ENCODE data around the gene PRRT4. TPM values are rescaled to one million over a fixed set of nuclear protein-coding genes. Genes with fewer than 3 reads are reported as not detected.

The PRRT4 gene
- under 1 TPM; 0.18 to 0.27 TPM for total RNA-seq

DNA sequence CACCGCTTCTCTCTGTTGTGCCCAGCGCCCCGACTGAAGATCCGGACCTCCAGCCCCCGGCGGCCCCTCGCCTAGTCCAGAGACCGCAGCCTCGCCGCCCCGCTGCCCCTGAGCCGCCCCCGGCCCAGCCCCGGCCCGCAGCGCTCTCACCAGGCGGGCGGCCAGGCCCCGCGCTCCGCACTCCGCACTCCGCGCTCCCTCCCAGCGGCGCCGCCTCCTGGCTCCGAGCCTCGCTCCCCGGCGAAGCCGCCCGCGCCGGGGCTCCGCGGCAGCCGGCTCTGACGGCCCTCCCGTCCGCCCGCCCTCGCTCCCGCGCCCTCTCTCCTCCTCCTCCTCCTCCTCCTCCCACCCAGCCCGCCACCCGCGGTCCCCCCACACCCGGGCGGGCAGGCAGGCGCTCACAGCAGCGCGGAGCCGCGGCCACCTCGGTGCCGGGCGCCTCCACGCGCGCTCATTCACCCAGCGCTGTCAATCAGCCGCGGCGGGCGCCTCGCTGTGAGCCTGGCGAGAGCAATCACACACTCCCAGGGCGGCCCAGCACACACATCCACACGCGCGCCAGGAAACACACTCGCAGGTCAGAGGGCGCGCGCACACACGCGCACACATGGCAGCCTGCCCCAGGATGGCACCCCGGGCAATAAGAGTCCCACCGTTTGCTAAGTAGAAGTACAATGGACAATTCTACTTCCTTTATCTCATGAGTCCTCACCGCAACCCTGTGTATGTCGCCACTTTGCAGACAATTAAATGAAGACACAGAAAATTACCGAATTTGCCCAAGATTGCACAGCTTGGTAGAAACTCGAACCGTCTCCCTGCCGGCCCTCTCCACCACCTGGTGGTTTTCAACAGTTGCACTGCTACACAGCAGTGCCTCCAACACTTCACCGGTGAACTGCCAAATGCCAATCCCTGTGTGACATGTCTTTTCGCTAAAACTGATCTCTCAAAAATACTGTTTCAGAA, at the start of gene PRRT4:
Gene PRRT4, minus strand, starts transcription at position 280 of the 969 bp plus-strand sequence.
- peaks cover 19% of the 10 kb centered on the region for H3K4me1 Mint-ChIP-seq
- no peaks in the 10 kb centered on the region for H3K36me3 Mint-ChIP-seq
- H3K4me3 Mint-ChIP-seq: peak within 1 kb of the TSS; percentile 78
- DNase-seq: peak; percentile 50
- H3K27me3 Mint-ChIP-seq: peaks cover 57% of the 10 kb centered on the region
- no peaks in the 10 kb centered on the region for H3K9me3 Mint-ChIP-seq
- H3K27ac Mint-ChIP-seq: no peak within 1 kb of the TSS

DNA sequence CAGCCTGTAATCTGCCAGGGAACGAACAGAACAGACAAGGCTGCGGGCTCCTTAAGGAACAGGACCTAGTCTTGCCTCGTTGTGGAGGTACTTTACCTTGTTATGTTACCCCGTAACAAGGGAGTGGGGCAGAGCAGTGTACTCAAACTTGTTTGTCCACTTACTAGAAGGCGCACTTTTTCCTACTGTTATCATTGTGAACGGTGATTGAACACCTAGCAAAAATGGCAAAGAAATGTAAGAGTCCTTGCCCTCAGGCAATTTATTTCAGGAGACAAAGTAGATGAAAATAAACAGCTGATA, 48.9 kb upstream of the PRRT4 start:
- peaks cover 14% of the 10 kb centered on the region for H3K27me3 Mint-ChIP-seq
- H3K4me3 Mint-ChIP-seq: peak overlapping the region; percentile 90
- no peak for DNase-seq
- peaks cover 19% of the 10 kb centered on the region for H3K4me1 Mint-ChIP-seq
- no peaks in the 10 kb centered on the region for H3K36me3 Mint-ChIP-seq
- no peaks in the 10 kb centered on the region for H3K9me3 Mint-ChIP-seq
- peak overlapping the region; percentile 54 for H3K27ac Mint-ChIP-seq

DNA sequence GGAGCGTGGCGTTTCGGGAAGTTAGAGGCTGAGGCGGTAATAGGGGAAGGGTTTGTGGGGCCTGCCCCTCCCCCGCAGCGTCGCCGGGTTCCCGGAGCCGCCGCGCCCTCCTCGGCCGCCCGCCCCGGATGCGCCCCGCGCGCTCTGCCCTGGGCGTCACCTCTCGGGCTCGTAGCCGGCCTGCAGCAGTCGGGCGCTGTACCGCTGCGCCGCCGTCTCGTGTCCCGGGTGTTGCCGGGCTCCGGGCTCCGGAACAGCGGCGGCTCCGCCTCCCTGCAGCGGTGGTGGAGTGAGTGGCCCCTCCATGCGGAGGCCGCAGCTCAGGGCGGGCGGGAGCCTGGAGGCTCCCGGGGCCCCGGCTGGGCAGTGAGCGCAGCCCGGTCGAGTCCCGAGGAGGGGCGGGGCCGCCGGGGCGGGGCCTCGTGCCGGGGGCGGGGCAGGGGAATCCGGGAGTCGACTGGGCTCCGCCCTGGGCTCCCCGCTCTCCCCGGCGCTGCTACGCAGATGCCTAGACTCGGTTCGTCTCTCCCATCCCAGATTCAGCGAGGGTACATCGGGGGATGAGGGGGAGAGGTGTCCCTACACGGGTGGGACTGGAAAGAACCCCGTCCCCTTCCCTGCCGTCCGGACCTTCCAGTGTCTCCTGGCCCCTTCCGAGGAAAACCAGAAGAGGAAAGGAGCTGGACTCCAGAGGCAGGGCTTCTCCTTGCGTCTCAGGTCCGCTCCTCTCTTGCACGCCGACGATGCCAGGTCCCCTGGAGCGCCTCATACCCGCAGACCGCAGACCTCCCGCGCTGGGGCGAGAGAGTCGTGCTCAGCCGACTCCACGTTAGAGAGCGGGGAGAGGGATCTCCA, 48.3 kb upstream of the PRRT4 start, which contains the start of gene IMPDH1:
Gene IMPDH1, minus strand, starts transcription at position 387 of the 855 bp plus-strand sequence. Its CDS starts 81 bp downstream, at position 306.
- H3K27ac Mint-ChIP-seq: peak within 1 kb of the TSS; percentile 54
- H3K36me3 Mint-ChIP-seq: no peaks in the 10 kb centered on the region
- peak within 1 kb of the TSS; percentile 90 for H3K4me3 Mint-ChIP-seq
- H3K4me1 Mint-ChIP-seq: peaks cover 21% of the 10 kb centered on the region
- peaks cover 14% of the 10 kb centered on the region for H3K27me3 Mint-ChIP-seq
- H3K9me3 Mint-ChIP-seq: no peaks in the 10 kb centered on the region
- DNase-seq: peak; percentile 86

DNA sequence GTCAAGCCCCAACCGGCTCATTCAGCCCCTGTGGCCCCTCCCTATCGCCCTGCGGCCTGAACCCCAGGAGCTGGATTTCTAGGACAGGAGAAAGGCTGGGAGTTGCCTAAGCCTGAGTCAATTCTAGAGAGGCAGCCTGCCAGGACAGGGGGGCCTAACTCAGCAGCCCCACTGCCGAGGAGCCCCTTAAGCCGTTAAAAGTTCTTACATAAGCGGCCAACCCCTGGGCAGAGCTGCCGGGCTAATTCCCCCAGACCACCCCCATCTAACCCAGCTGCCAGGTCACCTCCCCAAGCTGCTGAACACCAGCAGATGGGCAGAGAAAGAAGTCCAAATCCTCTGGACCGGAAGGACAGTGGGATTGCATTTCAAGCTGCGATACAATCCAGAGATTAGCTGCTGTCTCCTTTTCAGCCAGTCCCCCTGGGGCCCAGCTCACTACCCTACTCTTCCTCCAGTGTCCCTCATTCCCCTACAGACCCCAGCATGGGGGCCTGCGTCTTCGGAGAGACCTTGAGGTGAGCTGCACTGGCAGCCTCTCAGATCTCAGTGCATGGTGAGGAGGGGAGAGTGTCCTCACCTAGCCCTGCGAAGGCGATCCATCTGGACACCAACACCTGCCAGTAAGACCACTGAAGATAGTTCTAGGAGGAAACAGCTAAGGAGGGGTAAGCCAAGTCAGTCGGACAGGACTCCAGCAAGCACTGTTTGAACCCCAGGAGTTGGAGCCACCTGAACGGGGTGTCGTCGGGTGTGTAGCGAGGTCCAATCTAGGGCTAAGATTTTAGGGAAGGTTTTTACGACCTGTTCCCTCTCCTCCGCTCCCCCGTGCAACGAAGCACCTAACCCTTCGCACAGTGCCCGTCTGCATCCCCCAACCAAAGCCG, 47.5 kb upstream of the PRRT4 start:
- Mint-ChIP-seq H3K27ac (no peak overlapping the region), H3K4me1 (peaks cover 27% of the 10 kb centered on the region), H3K9me3 (no peaks in the 10 kb centered on the region), H3K27me3 (peaks cover 14% of the 10 kb centered on the region), H3K4me3 (peak overlapping the region; percentile 67), H3K36me3 (peaks cover 4% of the 10 kb centered on the region)
- DNase-seq: no peak

DNA sequence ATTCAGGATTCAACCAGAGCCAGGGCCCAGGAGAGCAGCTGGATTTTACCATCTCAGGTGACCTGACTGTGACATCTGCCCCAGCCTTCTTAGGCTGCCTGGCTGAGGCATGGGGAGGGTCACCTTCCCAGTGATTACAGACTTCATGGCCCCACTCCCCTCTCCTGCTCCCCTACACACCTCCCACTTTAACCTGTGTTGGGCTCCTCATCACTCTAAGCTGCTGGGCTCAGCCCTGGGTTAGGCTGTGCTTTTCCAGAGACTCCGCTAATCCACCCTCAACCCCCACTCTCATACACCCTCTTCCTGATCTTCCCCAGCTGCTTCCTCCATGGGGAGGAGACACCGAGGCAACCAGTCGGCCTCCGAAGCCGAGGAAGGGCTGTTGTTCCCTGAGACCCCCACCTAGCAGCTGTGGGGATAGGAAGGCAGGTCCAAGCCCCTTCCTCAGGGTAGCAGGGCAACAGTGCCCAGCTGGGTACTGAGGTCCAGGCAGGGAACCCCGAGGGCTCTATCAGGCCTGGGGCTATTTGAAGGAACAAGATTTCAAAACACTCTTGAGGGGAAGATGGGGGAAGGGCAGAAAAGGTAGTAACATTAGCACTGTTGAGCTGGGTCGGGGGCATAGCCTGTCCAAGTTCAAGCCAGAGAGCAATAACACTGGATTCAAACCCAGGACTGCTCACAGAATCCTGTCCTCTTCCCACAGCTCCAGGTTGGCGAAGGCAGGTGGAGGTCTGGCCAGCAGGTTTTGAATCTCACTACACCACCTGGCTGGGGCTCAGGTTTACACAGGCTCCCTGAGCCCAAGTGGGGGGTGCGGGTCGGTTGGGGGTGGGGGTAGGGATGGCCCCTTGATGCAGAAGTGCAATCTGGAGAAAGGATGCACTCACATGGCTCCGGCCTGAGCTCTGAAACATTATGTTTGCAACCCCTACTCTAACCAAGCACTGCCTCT, 46.5 kb upstream of the PRRT4 start:
- Mint-ChIP-seq H3K27me3 (peaks cover 6% of the 10 kb centered on the region), H3K4me1 (peaks cover 33% of the 10 kb centered on the region), H3K4me3 (no peak overlapping the region), H3K9me3 (no peaks in the 10 kb centered on the region), H3K27ac (no peak overlapping the region), H3K36me3 (peaks cover 5% of the 10 kb centered on the region)
- DNase-seq: no peak

DNA sequence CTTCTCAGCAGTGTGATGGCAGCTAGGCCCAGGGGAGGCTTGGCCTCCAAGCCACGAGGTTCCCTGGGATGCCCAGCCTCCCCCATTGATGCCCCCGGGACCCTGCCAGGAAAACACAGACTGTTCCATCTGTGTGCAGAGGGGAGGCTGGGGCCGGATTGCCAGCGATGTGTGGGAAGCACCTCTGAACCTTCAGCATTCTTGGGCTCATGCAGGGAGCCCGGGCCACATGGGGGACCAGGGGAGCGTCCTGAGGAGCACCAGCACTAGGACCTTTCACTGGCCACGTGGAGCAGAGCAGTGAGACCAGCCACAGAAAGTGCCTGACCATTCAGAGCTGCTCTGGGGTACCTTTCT, 45.7 kb upstream of the PRRT4 start:
- H3K36me3 Mint-ChIP-seq: peaks cover 5% of the 10 kb centered on the region
- H3K27me3 Mint-ChIP-seq: peaks cover 5% of the 10 kb centered on the region
- no peaks in the 10 kb centered on the region for H3K9me3 Mint-ChIP-seq
- no peak overlapping the region for H3K4me3 Mint-ChIP-seq
- no peak overlapping the region for H3K27ac Mint-ChIP-seq
- no peak for DNase-seq
- peaks cover 38% of the 10 kb centered on the region for H3K4me1 Mint-ChIP-seq

DNA sequence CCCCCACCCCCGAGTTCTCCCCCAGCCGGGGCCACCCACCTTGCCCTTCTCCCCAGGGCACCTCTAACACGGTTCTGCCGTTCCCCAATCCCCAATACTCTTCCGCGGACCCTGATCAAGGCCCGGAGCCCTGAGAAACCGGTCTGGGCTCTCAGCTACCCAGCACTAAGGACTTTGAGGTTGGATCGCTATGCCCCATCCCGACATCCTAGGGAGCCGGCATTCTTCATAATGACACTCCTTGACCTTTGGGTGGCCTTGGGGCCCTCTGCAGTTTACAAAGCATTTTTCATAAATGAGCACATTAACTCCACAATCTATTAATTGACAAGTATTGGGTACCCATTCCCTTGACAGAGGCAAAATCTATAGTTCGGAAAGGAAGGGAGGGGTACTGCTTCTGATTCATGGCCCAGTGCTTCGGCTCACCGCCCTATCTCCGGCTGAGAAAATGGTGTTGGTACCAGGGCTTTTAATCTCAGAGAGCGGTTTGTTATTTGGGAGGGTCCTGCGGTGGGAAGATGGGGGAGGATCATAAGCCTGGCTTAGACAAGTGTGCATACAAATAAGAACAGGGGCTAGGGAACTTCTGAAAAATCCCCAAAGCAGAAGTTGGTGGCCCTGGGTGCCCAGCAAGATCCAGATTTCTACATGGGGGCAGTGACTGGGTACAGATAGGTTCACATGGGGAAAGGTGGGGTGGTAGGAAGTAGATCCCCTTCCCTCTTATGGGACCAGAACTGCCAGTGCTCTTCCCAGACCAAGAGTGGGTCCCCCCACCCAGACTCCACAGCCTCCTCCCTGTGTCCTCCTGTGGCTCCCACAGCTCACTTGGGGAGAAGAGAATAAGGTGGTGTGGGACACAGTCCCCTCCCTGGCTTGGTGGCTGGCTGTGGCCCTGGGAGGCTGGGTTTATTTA, 45.1 kb upstream of the PRRT4 start:
- Mint-ChIP-seq H3K4me1 (peaks cover 38% of the 10 kb centered on the region), H3K4me3 (peak overlapping the region; percentile 83), H3K27me3 (no peaks in the 10 kb centered on the region), H3K27ac (peak overlapping the region; percentile 72), H3K9me3 (no peaks in the 10 kb centered on the region), H3K36me3 (peaks cover 5% of the 10 kb centered on the region)
- no peak for DNase-seq

DNA sequence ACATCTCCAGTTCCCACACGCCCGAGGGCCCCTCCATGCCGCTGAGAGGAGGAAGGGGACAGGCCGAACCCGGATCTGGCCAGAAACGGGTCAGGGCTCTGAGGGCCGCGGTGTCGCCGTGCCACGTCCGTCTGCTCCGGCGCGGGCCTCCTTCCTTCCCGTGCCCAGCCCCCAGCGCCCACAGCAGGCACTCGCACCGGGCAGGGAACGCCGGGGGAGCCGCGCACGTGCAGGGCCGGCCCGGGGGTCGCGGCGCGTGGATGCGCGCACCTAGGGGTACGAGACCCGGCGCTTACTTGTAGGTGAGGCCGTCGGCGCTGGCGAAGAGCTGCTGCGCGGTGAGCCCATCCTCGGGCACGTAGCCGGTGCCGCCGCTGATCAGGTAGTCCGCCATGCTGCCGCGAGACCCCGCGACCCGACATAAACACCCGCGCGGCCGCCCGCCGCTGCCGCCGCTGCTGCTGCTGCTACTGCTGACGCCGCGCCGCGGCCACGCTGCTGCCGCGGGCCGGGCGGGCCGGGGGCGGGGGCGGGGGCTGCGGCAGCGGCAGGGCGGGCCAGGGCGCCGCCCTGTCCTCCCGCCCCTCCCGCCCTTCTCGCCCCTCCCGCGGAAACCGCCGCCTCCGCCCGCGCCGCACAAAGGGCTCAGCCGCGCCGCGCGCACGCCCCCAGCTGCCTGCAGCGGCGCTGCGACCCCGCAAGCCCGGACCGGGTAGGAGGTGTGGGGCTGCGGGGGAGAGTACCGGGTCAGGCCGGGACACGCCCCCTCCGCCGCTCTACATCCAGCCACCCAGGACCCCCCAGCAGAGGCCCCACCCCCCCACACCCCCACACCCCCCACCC, 44.2 kb upstream of the PRRT4 start:
- Mint-ChIP-seq H3K36me3 (peaks cover 5% of the 10 kb centered on the region), H3K4me3 (peak overlapping the region; percentile 90), H3K9me3 (no peaks in the 10 kb centered on the region), H3K27me3 (no peaks in the 10 kb centered on the region), H3K27ac (peak overlapping the region; percentile 79), H3K4me1 (peaks cover 38% of the 10 kb centered on the region)
- DNase-seq: peak; percentile 68

DNA sequence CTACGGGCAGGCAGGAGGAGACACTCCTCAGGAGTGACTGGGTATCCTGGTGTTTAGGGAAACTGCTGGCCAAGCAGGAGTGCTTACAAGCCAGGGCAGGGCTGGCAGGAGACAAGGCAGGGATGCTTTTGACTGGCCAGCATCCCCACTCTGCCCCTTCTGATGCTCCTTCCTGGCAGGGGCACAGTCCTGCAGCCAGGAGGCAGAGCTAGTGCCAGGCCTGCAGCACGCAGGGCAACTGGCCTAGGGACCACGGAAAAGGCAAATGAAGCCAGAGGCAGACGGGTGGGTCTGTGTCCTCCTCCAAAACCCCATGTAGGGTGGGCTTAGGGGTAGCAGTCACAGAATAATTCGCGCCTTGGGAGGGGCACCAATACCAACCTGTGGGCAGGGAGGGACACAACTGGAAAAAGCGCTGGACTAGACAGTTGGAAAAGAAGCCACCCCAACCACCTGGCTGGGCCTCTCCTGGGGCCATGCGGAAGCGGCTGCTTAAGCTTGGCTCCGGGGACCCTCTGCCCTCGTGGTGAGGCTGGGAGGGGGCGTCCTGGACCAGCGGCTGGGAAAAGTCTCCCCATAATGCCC, 43.5 kb upstream of the PRRT4 start:
- H3K4me3 Mint-ChIP-seq: peak overlapping the region; percentile 90
- H3K4me1 Mint-ChIP-seq: peaks cover 34% of the 10 kb centered on the region
- peak overlapping the region; percentile 79 for H3K27ac Mint-ChIP-seq
- H3K9me3 Mint-ChIP-seq: no peaks in the 10 kb centered on the region
- H3K27me3 Mint-ChIP-seq: no peaks in the 10 kb centered on the region
- DNase-seq: no peak
- H3K36me3 Mint-ChIP-seq: peaks cover 5% of the 10 kb centered on the region

DNA sequence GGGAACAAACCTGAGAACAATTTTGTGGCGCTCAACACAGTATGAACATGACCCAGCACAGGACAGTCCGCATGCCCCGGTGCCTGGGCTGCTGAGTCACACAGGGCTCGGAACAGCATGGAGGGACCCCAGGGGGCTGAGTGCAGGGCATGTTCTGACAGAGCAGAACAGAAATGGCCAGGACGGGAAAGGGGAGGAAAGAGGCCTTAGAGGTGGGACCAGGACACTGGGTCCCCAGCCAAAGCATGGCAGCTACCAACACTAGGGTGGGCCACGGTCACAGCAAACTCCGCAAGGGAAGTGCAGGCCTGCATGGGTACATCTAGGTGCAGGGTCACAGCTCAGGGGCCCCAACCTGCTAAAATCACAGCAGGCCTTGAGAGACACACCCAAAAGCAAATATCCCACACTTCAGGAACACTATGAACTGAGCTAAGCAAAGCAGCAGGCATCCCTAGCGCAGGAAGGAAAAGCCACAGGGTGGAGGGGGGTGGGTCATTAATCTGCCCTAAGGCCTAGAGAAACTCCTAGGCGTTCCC, 42.7 kb upstream of the PRRT4 start:
- Mint-ChIP-seq H3K4me1 (peaks cover 33% of the 10 kb centered on the region), H3K27ac (no peak overlapping the region)

DNA sequence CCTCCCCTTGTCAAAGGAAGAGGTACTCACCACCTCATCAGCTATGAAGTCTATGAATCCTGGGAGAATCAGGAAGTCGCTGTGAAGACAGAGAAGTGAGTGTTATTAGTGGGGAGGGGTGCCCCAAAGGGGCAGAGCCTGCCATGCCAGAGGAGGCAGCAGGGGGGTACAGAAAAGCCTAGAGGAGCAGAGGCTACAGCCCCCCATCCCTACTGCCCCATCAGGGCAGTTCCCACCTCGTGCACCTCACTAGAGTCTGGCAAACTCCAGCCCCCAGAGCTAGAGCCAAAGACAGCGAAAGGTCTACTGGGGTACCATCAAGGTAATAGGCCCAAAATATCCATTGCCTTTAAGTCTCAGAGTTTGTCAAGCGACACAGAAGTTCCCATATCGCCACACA, 42.2 kb upstream of the PRRT4 start:
- H3K4me3 Mint-ChIP-seq: peak overlapping the region; percentile 90

More for the DNA sequence above, 42.7 kb upstream of the PRRT4 start:
- Mint-ChIP-seq H3K4me3 (peak overlapping the region; percentile 90), H3K27me3 (no peaks in the 10 kb centered on the region), H3K36me3 (peaks cover 5% of the 10 kb centered on the region), H3K9me3 (no peaks in the 10 kb centered on the region)
- no peak for DNase-seq

DNA sequence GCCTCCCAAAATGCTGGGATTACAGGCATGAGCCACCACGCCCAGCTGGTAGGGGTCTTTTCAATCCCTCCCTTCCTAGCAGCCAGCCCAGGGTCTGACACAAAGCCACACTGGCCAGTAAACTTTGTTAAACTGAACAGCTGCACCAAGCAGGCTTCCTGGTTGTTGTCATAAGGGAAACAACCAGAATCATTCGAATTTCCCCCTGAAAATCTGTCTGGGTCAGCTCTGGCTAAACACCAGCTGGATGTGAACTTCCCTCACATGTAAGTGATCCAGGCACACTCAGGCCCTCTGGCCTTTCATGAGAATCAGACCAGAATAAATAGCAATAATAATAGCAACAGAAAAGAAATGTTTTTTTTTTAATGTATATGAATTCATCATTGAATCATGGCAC, 40.9 kb upstream of the PRRT4 start:
- Mint-ChIP-seq H3K36me3 (peaks cover 8% of the 10 kb centered on the region), H3K27ac (peak overlapping the region; percentile 16), H3K4me1 (peaks cover 26% of the 10 kb centered on the region), H3K9me3 (no peaks in the 10 kb centered on the region), H3K4me3 (no peak overlapping the region), H3K27me3 (no peaks in the 10 kb centered on the region)
- DNase-seq: no peak

More for the DNA sequence above, 42.2 kb upstream of the PRRT4 start:
- Mint-ChIP-seq H3K27ac (no peak overlapping the region), H3K9me3 (no peaks in the 10 kb centered on the region), H3K4me1 (peaks cover 27% of the 10 kb centered on the region), H3K27me3 (no peaks in the 10 kb centered on the region), H3K36me3 (peaks cover 5% of the 10 kb centered on the region)
- no peak for DNase-seq
